Endothelial cell of umbilical vein (primary cell): ENCODE measurements around the gene PTPRK. TPM values are rescaled to one million over a fixed set of nuclear protein-coding genes. Genes with fewer than 3 reads are reported as not detected.

Source experiments
- BruUV-seq: library from RNA; stranded (reverse); fragments of 400-500 nt; replicated peaks from 2 replicates; lab custom pipeline; 2021; lab: Mats Ljungman, UMichigan
- CTCF ChIA-PET: fragments of 300-600, 350-600 bp; sonication (Branson Sonifier 250); formaldehyde crosslinking; loops from one replicate; lab custom pipeline; 2021; ENCODE audit warnings: antibody characterized with exemption, inconsistent platforms; lab: Charles Lee
- POLR2A ChIA-PET: fragments of 300-600, 350-600 bp; sonication (Branson Sonifier 250); formaldehyde crosslinking; loops from one replicate; lab custom pipeline; 2021; ENCODE audit warnings: antibody characterized with exemption, inconsistent platforms; lab: Charles Lee
- DNase-seq: peaks from one replicate; pipeline ENCODE4 v3.0.0-alpha.2; 2011; ENCODE audit warnings: low read depth, low spot score
- FAIRE-seq: peaks from 2 replicates; lab custom pipeline; 2011; peaks lifted over from hg19 to GRCh38; lab: Jason Lieb, UNC
- H2AFZ ChIP-seq: 2 replicates; pipeline ENCODE4 v1.6.0; 2012; ENCODE audit warnings: low read depth, low read length, control low read depth, inconsistent platforms
- H3K27ac ChIP-seq: 2 replicates; pipeline ENCODE4 v1.5.1; 2011; ENCODE audit warnings: low read depth, mild to moderate bottlenecking, control low read depth, low read length, moderate library complexity; ENCODE audit not compliant: insufficient read depth
- H3K27me3 ChIP-seq, 2 experiments: 2 replicates each; pipeline versions ENCODE4 v1.6.0 to v1.6.1; 2011; ENCODE audit warnings: low read length in 2 of 2, mixed read lengths in 1 of 2; ENCODE audit not compliant: control insufficient read depth in 2 of 2, insufficient read depth in 2 of 2
- H3K36me3 ChIP-seq, 2 experiments: 2 replicates in 1 of 2; 3 replicates in 1 of 2; pipeline ENCODE4 v1.5.1; 2011; ENCODE audit warnings: low read length in 2 of 2, mild to moderate bottlenecking in 1 of 2, moderate library complexity in 1 of 2; ENCODE audit not compliant: control insufficient read depth in 2 of 2, insufficient read depth in 2 of 2; ENCODE audit errors: extremely low read depth in 1 of 2
- H3K4me1 ChIP-seq: 3 replicates; pipeline ENCODE4 v1.5.1; 2011; ENCODE audit warnings: mild to moderate bottlenecking, low read length; ENCODE audit not compliant: control insufficient read depth, insufficient read depth; ENCODE audit errors: extremely low read depth
- H3K4me2 ChIP-seq: 2 replicates; pipeline ENCODE4 v1.6.1; 2011; ENCODE audit warnings: low read length, control low read depth, mixed read lengths; ENCODE audit not compliant: insufficient read depth
- H3K4me3 ChIP-seq, 3 experiments: fragments of 200-600 bp in 1 of 3; sonication (generic), shearing (Covaris generic) in 1 of 3; replicated peaks in 1 of 3; 2 replicates each; pipeline ENCODE4 v1.5.1; 2011 to 2016; ENCODE audit warnings: control low read depth in 3 of 3, low read length in 3 of 3, mild to moderate bottlenecking in 2 of 3, inconsistent platforms in 1 of 3, low read depth in 1 of 3, moderate library complexity in 1 of 3; ENCODE audit not compliant: insufficient read depth in 1 of 3
- H3K79me2 ChIP-seq: 2 replicates; pipeline ENCODE4 v1.6.0; 2012; ENCODE audit warnings: low read length, inconsistent platforms; ENCODE audit not compliant: control insufficient read depth, insufficient read depth
- H3K9ac ChIP-seq: replicated peaks from 2 replicates; pipeline ENCODE3; 2011; ENCODE audit warnings: low read length, control low read depth; ENCODE audit not compliant: insufficient read depth; ENCODE audit errors: extremely low read depth
- H3K9me1 ChIP-seq: replicated peaks from 3 replicates; pipeline ENCODE4 v1.6.0; 2011; ENCODE audit warnings: mild to moderate bottlenecking, low read length; ENCODE audit not compliant: control insufficient read depth, insufficient read depth; ENCODE audit errors: extremely low read depth
- H3K9me3 ChIP-seq: replicated peaks from 2 replicates; pipeline ENCODE4 v1.5.1; 2012; ENCODE audit warnings: low read length, inconsistent platforms; ENCODE audit not compliant: control insufficient read depth, insufficient read depth
- H4K20me1 ChIP-seq: replicated peaks from 2 replicates; pipeline ENCODE3; 2011; ENCODE audit warnings: mild to moderate bottlenecking, low read length; ENCODE audit not compliant: control insufficient read depth, insufficient read depth; ENCODE audit errors: extremely low read depth
- EZH2 ChIP-seq: IDR thresholded peaks from 2 replicates; pipeline ENCODE4 v1.6.1; 2012; ENCODE audit warnings: borderline replicate concordance, low read depth, mild to moderate bottlenecking, moderate library complexity, low read length, inconsistent platforms; ENCODE audit not compliant: severe bottlenecking
- FOS ChIP-seq: IDR thresholded peaks from 2 replicates; pipeline ENCODE4 v1.6.1; 2011; ENCODE audit warnings: mild to moderate bottlenecking, low read length, moderate library complexity, borderline replicate concordance; ENCODE audit not compliant: insufficient read depth
- GATA2 ChIP-seq: IDR thresholded peaks from 2 replicates; pipeline ENCODE4 v1.7.0; 2011; ENCODE audit warnings: low read depth, mild to moderate bottlenecking, moderate library complexity, mixed read lengths, low read length; ENCODE audit not compliant: insufficient read length, insufficient read depth
- JUN ChIP-seq: IDR thresholded peaks from 2 replicates; pipeline ENCODE4 v1.6.1; 2011; ENCODE audit warnings: borderline replicate concordance, low read depth; ENCODE audit not compliant: insufficient read length, insufficient read depth
- MYC ChIP-seq: IDR thresholded peaks from one replicate; pipeline ENCODE4 v1.6.1; 2011; ENCODE audit warnings: mild to moderate bottlenecking, low read depth, low read length
- POLR2A ChIP-seq: IDR thresholded peaks from 2 replicates; pipeline ENCODE4 v1.6.1; 2012; ENCODE audit warnings: low read depth, mild to moderate bottlenecking, control low read depth, low read length
- POLR2AphosphoS5 ChIP-seq: IDR thresholded peaks from 2 replicates; pipeline ENCODE4 v1.6.1; 2012; ENCODE audit warnings: low read depth, mild to moderate bottlenecking, control low read depth, low read length, moderate library complexity; ENCODE audit not compliant: insufficient read depth
- dilution Hi-C: fragments of 300-500 bp; cut with MboI; formaldehyde crosslinking; loops from one replicate; pipeline ENCODE4 v1.15.0; 2019; ENCODE audit warnings: low sequenced_read_pairs; ENCODE audit not compliant: extremely low pct_ligation_motif_present
- intact Hi-C: fragments of 100-400 bp; cut with micrococcal nuclease; formaldehyde crosslinking; loops from one replicate; pipeline ENCODE4 v1.10.0; 2022
- polyA plus RNA-seq, 4 experiments: library from polyadenylated mRNA; depleted of rRNA in 3 of 4; stranded (reverse) in 3 of 4; unstranded in 1 of 4; fragments of >200 nt; gene quantifications; 2 replicates each; pipeline versions ENCODE4 v1.2.1 to v1.2.3, GENCODE V29; 2011 to 2012; ENCODE audit warnings: missing spikeins in 1 of 4
- total RNA-seq: library from RNA; stranded (reverse); gene quantifications from 2 replicates; pipeline ENCODE4 v1.2.3, GENCODE V29; 2021
- TF ChIP-seq, protein P1 (sequence below): IDR thresholded peaks from 2 replicates; pipeline ENCODE4 v1.6.1; 2011; ENCODE audit not compliant: insufficient read depth, insufficient read length
- TF ChIP-seq, protein P2 (sequence below), 2 donors: IDR thresholded peaks; 1 replicate in 1 of 2; 2 replicates in 1 of 2; pipeline ENCODE4 v1.5.1; 2011; ENCODE audit warnings: low read length in 2 of 2, mild to moderate bottlenecking in 2 of 2, moderate library complexity in 2 of 2, control low read depth in 1 of 2, inconsistent platforms in 1 of 2, low read depth in 1 of 2; ENCODE audit not compliant: insufficient read depth in 1 of 2; ENCODE audit errors: extremely low read depth in 1 of 2

PTPRK gene
- total and polyA plus RNA-seq, 2 donors (not counting 3 experiments of a cell fraction or from before 2014, with no cell fraction given): 15.2 to 74.0 TPM

DNA sequence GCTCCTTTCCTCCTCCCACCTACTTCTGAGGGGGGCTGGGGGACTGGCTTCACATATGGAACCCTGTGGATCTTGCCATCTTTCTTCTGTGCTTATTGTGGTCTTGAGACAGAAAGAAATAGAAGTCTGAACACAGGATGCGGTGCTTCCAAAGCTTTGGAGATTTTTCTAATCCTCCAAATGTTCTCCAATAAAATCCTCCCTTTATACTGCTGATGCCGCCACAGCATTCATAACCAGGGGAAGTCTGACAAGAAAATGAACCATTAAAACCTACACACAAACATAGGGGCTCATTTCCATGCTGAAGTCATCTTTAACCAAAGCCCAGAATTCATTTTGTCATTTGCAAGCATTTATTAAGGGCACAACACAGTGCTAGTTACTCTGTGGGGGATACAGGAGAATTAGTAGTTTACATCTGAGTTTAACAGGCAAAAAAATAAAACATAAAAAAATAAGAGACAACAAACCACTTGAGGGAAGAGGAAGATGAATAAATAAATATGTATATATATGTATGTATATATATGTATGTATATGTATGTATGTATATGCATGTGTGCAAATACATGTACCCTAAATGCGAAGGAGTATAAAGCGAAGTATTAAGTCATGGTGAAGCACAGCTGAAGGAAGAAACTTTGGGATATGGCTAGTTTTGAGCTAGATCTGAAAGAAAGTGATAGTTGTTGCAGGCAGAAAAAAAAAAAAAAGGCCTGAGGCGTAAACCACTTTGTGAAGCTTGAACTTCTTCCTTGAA, 5.9 kb upstream of the PTPRK start:
- no peaks in the 10 kb centered on the region for H3K79me2 ChIP-seq
- no peaks in the 10 kb centered on the region for H4K20me1 ChIP-seq
- H3K9ac ChIP-seq: no peak overlapping the region
- no peak for DNase-seq
- H3K9me3 ChIP-seq: no peaks in the 10 kb centered on the region
- H2AFZ ChIP-seq: no peak overlapping the region
- no peak overlapping the region for H3K27ac ChIP-seq
- dilution Hi-C loops: no loop called here
- no TSS peak for BruUV-seq
- no peak for TF ChIP-seq MYC
- TF ChIP-seq, protein P1, sequence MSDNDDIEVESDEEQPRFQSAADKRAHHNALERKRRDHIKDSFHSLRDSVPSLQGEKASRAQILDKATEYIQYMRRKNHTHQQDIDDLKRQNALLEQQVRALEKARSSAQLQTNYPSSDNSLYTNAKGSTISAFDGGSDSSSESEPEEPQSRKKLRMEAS: no peak
- TF ChIP-seq GATA2: no peak
- TF ChIP-seq FOS: no peak
- TF ChIP-seq, protein P2, sequence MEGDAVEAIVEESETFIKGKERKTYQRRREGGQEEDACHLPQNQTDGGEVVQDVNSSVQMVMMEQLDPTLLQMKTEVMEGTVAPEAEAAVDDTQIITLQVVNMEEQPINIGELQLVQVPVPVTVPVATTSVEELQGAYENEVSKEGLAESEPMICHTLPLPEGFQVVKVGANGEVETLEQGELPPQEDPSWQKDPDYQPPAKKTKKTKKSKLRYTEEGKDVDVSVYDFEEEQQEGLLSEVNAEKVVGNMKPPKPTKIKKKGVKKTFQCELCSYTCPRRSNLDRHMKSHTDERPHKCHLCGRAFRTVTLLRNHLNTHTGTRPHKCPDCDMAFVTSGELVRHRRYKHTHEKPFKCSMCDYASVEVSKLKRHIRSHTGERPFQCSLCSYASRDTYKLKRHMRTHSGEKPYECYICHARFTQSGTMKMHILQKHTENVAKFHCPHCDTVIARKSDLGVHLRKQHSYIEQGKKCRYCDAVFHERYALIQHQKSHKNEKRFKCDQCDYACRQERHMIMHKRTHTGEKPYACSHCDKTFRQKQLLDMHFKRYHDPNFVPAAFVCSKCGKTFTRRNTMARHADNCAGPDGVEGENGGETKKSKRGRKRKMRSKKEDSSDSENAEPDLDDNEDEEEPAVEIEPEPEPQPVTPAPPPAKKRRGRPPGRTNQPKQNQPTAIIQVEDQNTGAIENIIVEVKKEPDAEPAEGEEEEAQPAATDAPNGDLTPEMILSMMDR (IDR thresholded peaks at IDR 0.05; ENCODE audit: extremely low read depth in 1 of 2, insufficient read depth in 1 of 2, low read depth in 1 of 2, low read length in 2 of 2): no peak
- TF ChIP-seq POLR2AphosphoS5: no peak
- no peak for TF ChIP-seq POLR2A
- TF ChIP-seq EZH2: no peak
- no peak for TF ChIP-seq JUN
- no peak overlapping the region for H3K4me2 ChIP-seq
- FAIRE-seq: no peak
- H3K9me1 ChIP-seq: peaks cover 3% of the 10 kb centered on the region
- ChIA-PET POLR2A (no interaction called here), CTCF (interaction anchor here (0.8 to 1.6 kb wide), 5 partner anchors 10 to 671 kb away, joined by 3 to 8 read pairs (median 3); no protein-coding TSS in a partner anchor)
- H3K4me1 ChIP-seq: peaks cover 2% of the 10 kb centered on the region
- H3K27me3 ChIP-seq: no peaks in the 10 kb centered on the region
- intact Hi-C loops: loop anchor here (10.0 kb wide), 1 partner anchor 528 kb away; no protein-coding TSS in a partner anchor
- no peak overlapping the region for H3K4me3 ChIP-seq
- H3K36me3 ChIP-seq: no peaks in the 10 kb centered on the region
